Renal cortical epithelial cell (primary cell): Measurements from ENCODE around the gene ZDHHC1. TPM values are rescaled to one million over a fixed set of nuclear protein-coding genes. Genes with fewer than 3 reads are reported as not detected.

Experiments
- DNase-seq: peaks from one replicate; pipeline ENCODE4 v3.0.0-alpha.2; 2011; ENCODE audit warnings: low read depth
- total RNA-seq: library from RNA; depleted of rRNA; stranded (reverse); fragments of >200 nt; gene quantifications from 2 replicates; pipeline ENCODE4 v1.2.3, GENCODE V29; 2014

ZDHHC1 gene
- total RNA-seq: 4.2 and 10.3 TPM in 2 replicates

DNA sequence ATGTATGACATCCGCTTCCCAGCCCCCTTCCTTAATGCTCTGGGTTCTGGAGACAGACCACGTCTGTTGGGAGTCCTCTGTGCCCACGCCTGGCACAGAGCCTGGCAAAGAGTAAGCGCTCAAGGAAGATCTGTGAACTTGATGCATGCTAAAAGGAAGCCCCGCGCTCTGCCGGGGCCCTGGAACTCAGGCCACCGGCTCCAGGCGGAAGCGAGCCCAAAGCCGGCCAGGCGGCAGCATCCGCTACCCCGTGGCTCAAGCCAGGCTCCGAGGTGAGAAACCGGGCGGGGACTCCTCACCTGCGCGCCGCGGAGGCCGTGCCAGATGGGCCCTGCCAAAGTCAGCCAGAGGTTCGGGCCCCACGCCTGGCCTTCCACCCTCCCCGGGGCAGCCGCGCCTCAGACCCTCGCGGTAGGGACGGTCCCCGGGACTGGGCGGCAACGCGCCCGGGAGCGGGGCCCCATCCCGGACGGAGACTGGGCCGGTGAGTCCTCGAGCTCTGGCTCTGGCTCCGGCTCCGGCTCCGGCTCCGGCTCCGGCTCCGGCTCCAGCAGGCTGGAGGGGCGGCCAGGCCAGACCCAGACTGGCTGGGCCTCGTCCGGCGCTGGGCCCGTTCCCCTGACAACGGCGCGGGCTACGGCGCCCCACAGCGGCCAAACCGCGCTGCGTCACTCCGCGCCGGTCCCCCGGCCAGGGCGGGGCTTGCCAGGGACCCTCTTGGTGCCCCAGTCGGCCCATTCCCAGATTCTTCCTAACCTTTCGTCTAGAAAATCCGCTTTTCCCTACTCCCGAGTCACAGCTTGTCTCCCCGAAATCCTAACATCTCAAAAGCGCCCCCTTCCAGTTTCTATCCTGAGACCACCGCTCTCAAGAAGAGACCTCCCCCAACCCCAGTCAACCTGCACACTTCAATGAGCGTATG lies at the start of gene ZDHHC1:
Gene ZDHHC1 (minus strand): TSS at position 606 of the 922 bp plus-strand sequence. CDS start 8,702 bp downstream, outside the sequence.
- DNase-seq: peak; percentile 44

DNA sequence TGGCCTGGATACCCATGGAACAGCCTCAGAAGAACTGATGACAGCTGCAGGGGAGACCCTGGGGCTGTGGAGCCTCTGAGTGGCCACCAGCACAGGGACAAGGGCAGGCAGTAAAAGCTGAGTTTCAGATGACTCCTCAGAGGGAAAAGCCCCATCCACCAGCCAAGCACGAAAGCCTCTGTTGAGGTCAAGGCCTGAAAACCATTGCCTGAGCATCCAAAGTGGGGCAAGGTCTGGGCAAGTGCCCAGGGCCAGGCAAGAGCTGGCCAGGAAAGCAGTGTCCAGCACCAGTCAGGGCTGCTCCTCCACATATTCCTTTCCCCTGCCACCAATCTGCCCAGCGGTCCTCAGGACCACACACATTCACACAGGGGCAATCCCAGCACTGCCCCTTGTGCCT lies 48.3 kb upstream of the ZDHHC1 start:
- no peak for DNase-seq

GRCh38 chr16:67463691-67464090 lies 47.4 kb upstream of the ZDHHC1 start:
- no peak for DNase-seq

DNA sequence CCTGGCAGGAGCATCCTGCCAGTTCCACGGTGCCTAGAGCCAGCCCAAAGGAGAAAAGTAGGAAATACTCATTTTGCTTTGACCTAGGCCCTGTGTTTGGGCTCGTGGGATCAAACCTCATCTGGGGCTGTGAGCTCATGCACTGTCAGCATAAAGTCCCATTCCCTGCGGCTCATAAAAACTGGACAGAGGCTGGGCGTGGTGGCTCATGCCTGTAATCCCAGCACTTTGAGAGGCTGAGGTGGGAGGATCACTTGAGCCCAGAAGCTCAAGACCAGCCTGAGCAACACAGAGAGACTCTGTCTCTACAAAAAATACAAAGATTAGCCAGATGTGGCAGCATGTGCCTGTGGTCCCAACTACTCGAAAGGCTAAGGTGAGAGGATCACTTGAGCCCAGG lies 46.8 kb upstream of the ZDHHC1 start:
- no peak for DNase-seq

DNA sequence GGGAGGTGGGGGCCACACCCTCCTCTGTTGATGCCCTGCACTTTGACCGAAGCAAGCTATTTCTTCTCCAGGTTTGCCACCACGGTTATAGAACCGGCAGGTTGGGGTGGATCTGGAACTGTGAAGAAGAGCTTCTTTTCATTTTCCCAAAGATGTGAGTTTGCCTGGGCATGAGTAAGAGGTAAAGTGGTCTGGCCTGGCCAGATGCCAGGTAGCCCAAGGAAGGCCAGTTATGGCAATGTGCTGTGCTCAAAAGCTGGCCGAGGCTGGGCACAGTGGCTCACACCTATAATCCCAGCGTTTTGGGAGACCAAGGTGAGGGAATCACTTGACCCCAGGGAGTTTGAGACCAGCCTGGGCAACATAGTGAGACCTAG lies 46.0 kb upstream of the ZDHHC1 start:
- no peak for DNase-seq

DNA sequence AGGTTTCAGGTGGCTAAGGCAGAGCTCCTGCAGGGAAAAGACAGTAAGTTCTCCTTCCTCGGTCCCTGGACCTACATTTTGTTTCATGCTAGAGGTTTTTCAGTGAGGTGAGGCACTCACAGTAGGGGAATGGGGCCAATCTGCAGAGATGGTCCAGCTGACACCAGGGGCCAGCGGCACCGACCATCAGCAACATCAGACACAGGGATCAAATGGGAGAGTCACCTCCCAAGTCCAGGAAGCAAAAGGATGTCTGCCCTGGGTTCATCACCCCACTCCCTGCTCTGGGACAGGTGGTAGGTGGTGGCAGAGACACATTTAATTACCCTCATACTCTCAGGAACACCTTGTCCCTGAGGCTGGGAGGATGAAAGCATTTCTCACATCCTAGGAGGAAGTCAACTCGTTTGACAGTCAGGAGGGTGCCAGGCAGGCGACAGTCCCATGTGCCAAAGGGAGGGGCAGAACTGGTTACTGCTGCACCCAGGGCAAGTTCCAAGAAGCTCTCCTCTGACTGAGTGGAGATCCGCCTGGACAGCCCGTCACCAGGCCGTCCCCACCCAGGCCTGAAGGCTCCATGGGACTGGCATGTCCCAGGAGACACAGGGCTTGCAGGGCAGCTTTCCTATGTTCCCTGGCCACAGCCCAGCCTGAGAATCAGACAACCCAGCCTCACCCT lies 45.5 kb upstream of the ZDHHC1 start:
- DNase-seq: no peak

- no peak for DNase-seq
These were observed 44.7 kb upstream of the ZDHHC1 start for GRCh38 chr16:67460961-67461360.

DNA sequence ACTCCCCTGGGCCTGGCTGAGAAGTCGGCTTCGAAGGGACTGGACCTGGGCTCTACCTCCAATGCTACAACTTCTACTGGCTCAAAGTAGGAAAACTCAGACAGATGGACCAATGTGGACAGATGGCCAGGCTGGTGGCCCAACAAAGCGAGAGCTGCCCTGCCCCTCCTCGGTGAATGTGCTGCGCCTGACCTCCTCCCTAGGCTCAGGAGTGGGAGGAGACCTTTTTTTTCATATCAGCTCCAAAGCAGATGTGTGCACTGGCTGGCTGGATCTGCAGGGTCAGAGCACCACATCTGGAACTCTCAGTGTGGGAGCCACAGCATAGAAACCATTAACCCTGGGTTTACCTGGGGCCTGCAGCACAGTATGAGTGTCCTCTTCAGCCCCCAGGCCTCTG lies 43.9 kb upstream of the ZDHHC1 start:
- DNase-seq: no peak

- no peak for DNase-seq
These were observed 43.5 kb upstream of the ZDHHC1 start for GRCh38 chr16:67459861-67460150.

GRCh38 chr16:67459066-67459860 lies 43.0 kb upstream of the ZDHHC1 start:
- no peak for DNase-seq

GRCh38 chr16:67458121-67458641 lies 41.9 kb upstream of the ZDHHC1 start:
- no peak for DNase-seq

GRCh38 chr16:67457611-67458010 lies 41.3 kb upstream of the ZDHHC1 start:
- no peak for DNase-seq

DNA sequence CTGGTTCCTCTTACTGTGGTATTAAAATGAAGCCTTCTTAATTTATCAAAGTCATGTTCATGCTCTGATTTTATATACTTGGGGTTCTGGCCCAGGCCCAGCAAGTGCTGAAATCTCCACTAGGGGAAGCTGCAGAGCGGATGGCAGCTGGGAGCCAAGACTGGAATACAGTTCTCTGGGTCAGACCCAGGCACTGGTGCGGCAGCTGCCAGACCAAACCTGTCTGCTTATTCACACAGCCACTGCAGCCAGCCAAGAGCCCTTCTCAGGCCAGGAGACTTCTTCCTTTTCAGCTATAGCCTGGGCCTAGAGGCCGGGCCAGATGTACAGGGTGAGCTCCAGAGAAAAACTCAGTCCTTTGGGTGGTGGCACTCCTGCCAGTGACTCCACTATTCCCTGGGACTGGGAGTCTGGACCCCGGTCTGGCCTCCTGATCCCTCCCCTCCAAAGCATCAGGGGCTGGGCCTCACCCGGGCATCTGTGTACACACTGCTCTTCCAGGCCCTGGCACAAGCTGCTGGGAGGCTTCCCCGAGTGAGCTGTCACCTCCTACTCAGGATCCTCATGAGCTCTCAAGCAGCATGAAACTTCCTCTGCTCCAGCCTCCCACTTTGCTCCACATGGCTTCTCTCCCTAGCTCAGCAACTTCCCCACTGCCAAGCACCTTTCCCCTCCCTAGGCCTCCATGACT lies 40.3 kb upstream of the ZDHHC1 start:
- no peak for DNase-seq

GRCh38 chr16:67454852-67455251 lies 38.6 kb upstream of the ZDHHC1 start:
- DNase-seq: no peak

GRCh38 chr16:67454104-67454503 lies 37.8 kb upstream of the ZDHHC1 start:
- no peak for DNase-seq

DNA sequence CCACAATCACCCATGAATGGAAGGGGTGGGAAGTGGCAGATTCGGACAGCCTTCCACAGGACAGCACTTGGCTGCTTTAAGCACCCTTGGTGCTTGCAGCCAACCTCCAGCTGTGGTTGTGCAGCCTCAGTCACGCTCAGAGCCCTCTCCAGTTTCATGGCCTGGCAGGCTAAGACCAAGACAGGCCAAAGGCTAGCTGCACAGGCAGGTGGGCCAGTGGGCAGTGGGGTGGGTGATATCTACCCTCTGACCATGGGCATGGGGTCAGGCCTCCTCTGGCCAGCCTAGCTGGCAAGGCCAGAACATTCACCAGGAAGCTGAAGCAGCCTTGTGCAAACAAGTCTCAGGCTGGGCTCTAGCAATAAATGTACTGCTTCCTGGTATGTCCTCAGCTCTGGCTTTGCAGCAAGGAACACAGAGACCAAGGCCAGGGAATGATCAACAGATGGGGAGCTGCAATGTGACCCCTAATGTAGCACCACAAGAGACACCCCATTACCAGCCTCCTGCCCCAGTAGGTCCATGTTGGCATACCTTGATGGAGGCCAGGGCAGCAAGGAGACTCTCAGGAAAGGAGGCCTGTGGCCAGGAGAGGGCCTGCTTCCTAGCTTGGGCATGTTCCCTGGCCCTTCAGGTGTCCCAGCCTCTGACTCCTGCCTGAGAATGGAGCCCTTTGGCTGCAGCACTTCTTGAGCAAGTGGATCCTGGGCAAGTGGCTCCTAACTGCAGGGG lies 35.6 kb upstream of the ZDHHC1 start:
- no peak for DNase-seq

DNA sequence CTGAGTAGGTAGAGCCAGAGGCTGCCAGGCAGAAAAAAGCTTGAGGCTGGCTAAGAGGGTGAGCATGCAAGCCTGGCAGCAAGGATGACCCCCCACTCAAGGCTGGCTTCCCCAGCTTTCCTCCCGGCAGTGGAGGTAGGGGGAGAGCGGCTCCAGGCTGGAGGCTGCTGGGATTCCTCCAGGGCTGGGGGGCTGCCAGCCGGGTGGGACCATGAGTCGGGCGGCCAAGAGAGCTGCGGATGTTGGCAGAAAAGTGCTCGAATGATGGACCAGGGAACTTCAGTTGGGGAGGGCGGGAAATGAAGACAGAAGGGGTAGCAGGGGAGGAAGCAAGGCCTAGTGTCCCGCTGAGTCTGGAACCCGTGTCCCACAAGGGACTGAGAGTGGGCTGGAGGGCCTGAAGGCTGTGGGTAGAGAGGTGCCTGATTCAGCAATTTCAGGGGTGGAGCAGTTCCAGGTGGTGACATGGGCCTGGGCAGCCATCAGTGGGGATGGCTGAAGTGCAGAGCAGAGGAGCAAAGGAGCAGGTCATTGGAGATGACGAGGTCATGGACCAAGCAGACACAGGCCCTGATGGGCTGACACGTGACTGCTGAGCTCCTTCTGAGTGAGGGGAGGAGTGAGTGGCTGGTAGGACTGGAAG lies 34.9 kb upstream of the ZDHHC1 start:
- DNase-seq: no peak

DNA sequence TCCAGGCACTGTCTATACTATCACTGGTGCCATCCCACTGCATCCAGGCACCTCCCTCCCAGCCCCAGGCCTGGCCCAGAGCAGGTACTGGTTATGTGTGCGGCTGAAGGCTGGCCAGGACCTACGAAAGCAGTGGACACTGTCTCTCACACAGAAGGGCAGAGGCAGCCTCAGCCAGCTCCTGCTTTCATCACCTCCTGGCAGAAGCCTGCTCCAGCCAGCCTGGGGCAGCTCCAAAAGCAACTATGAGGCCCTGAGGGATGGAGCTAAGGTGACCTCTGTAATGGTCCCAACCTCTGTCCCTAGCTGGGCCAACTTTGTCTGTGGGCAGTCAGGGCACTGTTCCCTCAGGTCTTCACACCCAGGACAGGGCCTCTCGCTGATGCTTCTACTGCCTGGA lies 33.5 kb upstream of the ZDHHC1 start:
- no peak for DNase-seq

DNA sequence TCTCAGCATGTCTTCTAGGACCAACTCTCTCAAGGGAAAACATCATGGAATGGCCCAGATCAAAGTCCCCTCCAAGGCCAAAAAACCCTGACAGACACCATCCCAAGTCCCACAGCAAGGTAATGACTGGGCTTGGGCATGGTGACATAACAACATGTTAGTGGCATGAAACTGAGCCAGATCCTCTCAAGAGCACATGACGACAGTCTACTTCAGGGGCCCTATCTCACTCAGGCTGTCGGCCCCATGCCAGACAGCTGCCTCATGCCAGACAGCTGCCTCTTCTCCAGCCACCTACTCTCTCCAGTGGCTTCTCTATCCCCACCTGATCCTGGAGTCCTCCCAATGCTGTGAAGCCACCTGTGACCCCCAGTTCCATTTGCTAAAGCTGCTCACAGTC lies 33.1 kb upstream of the ZDHHC1 start:
- DNase-seq: no peak

DNA sequence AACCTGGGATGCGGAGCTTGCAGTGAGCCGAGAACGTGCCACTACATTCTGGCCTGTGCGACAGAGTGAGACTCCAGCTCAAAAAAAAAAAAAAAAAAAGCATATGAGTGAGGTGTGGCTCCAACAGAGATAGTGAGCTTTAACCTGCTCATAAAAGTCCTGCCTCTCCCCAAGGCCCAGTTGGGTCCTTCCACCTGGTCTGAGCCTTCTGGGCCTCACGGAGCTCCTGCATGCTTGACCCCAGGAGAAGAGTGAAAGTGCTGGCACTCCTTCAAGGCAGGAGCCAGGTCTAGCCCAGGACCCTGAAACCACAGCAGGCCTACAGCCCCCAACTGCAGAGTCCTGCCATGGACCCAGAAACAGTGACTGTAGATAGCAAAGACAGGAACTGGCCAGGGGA lies 32.3 kb upstream of the ZDHHC1 start:
- no peak for DNase-seq
